Bone marrow (tissue), 2 donors: ENCODE results near the gene MAPKAPK5.
"Not testable (repeated sequence)": the region's sequence is repeated elsewhere in the genome, so short reads cannot be mapped to it uniquely, and the experiment has no call there.

ENCODE experiments used
- DNase-seq, 2 donors: peaks; one replicate each; lab custom pipeline; 2025; lab: John Stamatoyannopoulos, UW

MAPKAPK5 gene, protein sequence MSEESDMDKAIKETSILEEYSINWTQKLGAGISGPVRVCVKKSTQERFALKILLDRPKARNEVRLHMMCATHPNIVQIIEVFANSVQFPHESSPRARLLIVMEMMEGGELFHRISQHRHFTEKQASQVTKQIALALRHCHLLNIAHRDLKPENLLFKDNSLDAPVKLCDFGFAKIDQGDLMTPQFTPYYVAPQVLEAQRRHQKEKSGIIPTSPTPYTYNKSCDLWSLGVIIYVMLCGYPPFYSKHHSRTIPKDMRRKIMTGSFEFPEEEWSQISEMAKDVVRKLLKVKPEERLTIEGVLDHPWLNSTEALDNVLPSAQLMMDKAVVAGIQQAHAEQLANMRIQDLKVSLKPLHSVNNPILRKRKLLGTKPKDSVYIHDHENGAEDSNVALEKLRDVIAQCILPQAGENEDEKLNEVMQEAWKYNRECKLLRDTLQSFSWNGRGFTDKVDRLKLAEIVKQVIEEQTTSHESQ

DNA sequence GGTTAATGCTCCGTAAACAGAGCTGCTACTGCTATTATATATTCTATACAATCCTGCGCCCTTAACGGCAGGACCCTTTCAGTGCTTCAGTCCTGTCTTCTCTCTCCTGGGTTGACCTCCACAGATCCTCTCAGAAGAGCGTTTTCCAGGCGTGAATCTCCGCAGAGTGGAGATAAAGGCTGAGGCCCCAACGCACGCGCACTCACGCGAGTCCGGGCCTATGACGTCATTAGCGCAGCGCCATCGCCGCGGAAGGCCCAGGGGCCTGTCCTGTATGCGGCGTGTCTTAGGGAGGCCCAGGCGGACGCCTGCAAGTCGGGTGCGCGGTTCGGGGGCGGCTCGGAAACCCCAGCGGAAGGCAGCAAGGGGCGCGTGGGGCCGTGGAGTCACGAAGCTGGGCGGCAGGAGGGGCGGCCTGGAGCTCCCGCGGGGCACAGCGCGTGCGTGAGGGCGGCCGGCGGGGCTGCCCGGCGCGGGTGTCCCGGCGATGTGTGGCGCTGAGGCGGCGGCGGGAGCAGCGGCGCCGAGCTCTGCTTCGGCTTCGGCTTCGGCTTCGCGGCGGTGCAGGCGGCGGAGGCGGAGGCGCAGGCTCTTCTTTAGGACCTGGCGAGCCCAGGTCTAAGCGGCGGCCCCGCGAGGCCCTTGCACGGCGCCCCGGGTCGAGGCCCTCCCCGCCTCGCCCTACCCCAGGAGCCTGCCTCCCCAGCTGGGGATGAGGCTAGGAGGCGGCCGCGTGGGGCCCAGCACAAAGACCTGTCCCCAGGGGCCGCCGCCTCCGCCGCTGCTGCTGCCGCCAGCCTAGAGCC, at the start of gene MAPKAPK5:
MAPKAPK5 (plus strand) TSS at position 479 of the 806 bp plus-strand sequence. CDS start 506 bp downstream, outside the sequence.
- DNase-seq = peak; percentile 89 to 94

DNA sequence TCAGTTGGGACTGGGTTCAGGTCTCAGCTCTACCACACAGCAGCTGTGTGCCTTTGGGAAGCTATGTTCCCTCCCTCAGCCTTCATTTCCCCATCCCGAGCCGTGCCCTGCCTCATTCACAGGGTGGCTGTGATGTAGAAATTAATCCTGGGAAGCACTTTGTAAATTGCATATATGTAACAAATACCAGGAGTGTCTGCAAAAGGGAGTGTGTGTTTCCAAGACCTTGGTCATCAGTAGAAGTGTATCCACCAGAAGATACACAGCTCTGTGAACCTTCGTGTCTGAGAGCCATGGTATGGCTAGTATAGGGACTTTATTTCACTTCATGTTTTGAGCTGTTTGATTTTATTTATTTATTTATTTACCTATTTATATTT, 49.2 kb upstream of the MAPKAPK5 start:
- no peak for DNase-seq

DNA sequence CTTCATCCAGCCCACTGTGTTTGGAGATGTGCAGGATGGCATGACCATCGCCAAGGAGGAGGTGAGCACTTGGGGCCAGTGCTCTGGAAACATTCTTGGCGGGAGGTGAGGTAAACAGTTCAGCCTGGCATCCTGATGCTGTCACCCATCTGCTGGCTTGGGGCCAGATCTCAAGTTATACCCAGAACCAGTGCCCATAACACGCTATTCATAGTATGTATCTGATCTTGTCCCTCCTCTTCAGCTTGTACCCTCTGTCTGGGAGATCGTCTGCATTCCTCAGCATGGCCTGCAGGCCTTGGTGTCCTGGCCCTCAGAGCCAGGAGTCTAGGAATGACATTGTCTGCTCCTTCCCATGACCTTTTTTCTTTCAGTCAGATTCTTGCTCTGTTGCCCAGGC, 43.8 kb upstream of the MAPKAPK5 start:
- DNase-seq = no peak

DNA sequence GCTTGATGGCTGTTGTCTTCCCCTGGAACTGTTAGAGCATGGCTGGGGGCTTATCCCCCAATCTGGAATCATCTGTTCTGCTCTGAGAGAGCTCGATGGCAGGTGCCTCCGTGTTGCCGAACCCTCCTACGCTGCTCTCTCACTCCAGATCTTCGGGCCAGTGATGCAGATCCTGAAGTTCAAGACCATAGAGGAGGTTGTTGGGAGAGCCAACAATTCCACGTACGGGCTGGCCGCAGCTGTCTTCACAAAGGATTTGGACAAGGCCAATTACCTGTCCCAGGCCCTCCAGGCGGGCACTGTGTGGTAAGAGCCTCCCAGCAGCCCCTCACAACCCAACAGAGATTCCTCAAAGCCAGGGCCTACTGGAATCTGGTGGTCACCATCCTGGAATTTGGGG, 42.3 kb upstream of the MAPKAPK5 start:
- DNase-seq = no peak

DNA sequence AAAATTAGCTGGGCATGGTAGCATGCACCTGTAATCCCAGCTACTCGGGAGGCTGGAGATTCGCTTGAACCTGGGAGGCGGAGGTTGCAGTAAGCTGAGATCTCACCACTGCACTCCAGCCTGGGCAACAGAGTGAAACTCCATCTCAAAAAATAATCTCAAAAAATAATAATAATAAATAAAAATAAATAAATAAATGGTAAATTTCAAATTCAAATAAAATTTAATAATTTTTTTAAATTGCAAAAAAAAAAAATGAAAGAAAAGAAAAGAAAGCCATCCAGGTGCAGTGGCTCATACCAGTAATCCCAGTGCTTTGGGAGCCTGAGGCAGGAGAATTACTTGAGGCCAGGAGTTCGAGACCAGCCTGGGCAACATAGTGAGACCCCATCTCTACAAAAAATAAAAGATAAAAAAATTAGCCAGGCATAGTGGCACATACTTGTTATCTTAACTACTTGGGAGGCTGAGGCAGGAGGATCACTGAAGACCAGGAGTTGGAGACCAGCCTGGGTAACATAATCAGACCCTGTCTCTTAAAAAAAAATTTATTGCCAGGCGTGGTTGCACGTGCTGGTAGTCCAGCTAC, 38.9 kb upstream of the MAPKAPK5 start:
- no peak for DNase-seq

DNA sequence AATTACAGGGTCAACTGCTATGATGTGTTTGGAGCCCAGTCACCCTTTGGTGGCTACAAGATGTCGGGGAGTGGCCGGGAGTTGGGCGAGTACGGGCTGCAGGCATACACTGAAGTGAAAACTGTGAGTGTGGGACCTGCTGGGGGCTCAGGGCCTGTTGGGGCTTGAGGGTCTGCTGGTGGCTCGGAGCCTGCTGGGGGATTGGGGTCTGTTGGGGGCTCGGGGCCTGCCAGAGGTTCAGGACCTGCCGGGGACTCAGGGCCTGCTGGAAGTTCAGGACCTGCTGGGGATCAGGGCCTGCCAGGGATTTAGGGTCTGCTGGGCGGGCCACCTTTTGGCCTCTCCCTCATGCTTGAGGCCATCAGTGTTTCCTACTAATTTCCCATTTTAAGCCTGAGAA, 38.2 kb upstream of the MAPKAPK5 start:
- no peak for DNase-seq

DNA sequence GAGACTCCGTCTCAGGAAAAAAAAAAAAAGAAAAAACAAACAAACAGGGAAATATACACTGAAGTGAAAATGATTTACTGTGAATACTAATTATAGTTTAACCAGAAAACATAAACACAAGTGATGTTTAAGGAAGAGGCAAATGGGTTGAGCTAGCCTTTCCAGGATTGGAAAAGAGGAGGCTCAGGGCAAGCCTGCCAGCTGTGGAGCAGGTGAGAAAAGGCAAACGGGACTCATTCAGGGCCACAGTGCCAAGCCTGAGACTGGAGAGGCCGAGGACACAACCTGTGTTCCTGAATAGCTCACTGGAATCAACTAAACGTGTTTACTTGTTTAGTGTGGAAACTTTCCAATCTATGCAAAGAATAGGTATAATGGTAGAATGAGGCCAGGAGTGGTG, 35.7 kb upstream of the MAPKAPK5 start:
- DNase-seq = no peak

DNA sequence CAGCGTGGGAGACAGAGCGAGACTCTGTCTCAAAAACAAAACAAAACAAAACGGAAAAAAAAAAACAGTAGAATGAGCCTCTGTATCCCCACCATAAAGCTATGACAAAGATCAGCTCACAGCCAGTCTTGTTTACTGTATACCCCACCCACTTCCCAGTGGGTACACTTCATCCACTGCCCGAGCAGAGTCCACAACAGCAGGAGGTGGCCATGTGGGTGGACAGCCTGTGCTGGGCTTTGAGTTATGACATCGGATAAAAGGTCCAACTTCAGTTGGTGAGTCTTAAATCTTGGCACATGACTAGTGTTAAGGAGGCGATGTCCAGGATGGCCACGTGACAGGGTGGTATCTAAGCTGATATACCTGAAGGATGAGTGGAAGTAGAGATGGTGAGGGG, 34.8 kb upstream of the MAPKAPK5 start:
- DNase-seq = no peak

DNA sequence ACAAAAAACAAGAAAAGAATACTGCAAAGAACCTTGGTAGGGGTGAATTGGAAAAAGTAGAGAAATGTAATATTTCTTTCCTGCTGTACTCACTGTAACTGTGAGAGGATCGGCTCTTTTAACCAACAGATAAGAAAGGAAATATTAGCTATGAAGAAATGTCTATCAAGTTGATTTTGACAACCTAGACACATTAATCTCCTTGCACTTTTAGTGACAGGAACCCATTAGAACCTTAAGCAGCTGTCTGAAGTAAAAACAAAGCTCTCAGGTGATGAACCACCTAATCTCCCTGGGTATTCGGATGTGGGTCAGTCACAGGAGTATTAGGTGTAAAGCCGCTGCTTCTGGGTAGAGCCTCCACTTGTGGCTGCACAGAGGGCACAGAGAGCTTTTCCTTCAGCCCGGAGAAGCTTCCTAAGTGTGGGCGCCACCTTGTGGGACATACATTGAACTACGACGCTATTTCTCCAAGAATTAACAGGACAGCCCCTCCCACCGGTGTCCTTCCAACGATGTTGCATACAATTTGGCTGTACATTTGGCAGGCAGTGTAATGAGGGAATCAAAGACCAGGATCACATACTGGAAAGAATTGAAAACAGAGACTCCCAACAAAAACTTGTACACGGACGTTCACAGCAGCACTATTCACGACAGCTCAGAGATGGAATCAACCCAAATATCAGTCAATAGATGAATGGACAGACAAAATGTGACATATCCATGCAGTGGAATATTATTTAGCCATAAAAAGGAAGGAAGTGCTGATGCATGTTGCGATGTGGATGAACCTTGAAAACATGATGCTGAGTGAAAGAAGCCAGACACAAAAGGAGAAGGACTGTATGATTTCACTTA, 28.9 kb upstream of the MAPKAPK5 start:
- DNase-seq = peak; percentile 6 to 76

DNA sequence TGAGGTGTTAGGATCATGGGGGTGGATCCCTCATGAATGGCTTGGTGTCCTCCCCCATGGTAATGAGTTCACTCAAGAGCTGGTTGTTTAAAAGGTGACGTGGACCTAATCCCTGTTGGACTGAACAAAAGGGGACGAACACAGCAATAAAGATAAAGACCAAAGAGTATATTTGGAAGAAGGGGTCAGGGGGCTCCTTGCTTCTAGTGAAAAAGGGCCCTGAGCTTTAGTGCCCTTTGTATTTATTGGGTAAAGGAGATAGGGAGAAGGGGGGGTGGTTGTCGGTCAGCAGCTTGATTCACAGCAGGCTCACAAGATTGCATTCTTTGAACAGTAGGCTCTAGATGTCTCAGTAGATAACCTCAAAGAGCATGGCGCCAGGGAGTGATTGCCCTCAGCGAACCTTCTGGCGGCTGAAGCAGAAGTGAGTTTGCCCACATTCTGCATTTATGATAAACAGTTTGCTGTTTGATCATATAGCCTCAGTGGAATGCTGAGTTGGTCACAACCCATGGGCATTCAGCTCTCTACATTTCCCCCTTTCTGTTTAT, 25.9 kb upstream of the MAPKAPK5 start:
- no peak for DNase-seq

DNA sequence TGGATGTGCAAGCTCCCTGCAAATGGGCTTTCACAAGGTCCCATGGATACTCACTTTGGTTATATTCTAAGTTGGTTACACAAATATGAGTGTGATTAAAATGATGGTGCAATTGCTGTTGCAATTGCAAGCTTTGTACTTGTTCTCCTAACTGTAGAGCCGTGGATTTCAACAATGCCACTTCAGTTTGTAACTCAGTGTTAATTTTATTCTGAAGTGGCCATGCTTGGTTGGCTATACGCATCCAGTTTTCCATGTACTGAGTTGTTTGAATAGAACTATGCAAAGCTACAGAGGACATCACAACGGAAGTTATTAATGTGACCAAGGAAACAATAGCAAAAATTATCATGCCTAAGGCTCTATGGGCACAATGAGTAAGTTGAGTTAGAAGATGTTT, 25.1 kb upstream of the MAPKAPK5 start:
- DNase-seq = not testable (repeated sequence)

DNA sequence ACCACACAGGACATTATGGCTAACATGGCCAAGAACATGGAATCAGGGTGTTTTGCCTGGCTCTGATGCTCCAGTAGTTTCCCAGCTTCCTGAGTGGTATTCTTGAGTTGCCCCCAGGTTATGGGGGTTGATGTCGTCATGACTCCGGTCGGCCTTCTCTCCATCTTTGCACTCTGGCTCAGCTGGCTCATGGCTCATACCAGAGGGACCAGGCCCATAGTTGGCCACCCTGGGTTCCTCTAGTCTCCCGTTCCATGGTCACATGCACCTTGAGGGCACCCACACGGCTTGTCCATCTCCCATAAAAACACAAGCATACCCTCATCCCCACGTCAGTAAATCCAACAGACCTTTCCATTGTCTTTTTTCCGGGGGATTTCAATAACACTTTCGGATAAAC, 23.7 kb upstream of the MAPKAPK5 start:
- DNase-seq = no peak

DNA sequence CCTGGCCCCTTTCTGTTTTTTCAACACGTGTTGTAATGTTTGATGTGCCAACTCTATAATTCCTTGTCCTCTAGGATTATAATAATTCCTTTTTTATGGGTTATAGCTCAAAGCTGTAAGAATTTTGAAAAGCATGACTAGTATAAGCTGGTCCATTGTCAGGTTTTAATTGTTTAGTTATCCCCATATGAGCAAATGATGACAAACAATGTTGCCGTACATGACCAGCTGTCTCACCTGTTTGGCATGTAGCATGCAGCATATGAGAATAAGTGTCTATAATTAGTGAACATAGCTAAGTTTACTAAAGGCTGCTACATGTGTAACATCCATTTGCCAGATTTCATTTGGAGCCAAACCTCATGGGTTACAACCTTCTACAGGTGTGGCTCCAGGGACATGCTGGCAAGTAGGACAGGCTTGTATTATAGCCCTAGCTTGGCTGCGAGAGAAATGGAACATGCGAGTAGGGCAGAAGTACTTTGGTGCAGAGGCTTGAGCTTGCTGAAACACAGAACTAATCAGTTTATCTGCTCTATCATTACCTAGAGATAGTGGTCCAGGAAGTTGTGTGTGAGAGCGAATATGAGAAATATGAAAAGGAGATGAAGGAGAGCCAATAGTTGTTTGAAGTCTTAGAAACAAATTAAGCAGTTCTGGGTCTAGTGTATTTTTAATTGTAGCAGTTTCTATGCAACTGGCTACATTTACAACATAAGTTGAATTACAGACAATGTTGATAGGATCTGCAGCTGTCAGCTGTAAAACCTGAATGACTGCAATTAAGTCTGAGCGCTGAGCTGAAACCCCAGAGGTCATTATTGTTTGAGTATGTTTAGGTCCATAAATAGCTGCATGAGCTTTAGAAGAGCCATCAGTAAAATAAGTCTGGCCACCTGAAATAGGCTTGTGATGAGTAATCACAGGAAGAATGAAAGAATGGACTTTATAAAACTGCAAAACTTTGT, 22.6 kb upstream of the MAPKAPK5 start:
- no peak for DNase-seq

DNA sequence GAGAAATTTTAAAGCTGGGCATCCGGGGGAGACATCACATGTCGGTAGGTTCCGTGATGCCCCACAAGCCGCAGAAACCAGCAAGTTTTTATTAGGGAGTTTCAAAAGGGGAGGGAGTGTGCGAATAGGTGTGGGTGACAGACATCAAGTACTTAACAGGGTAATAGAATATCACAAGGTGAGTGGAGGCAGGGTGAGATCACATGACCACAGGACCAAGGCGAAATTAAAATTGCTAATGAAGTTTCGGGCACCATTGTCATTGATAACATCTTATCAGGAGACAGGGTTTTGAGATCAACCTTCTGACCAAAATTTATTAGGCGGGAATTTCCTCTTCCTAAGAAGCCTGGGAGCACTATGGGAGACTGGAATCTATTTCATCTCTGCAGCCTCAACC, 21.2 kb upstream of the MAPKAPK5 start:
- not testable (repeated sequence) for DNase-seq

DNA sequence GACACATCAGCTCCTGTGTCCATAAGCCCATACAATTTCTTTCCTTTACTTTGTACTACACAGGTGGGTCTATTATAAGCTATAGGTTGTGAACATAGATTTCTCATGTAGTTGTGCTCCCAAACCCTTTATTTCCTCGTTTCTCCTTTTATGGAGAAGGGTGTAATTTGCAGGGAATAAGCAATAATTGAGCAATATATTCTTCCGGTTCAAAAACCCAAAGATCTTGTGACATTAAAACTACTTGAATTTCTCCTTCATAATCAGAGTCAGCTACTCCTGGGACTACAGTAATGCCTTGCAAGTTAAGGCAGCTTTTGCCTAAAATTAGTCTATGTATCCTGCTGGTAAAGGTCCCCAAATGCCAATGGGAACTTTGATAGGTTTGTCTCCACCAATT, 19.1 kb upstream of the MAPKAPK5 start:
- DNase-seq = no peak

DNA sequence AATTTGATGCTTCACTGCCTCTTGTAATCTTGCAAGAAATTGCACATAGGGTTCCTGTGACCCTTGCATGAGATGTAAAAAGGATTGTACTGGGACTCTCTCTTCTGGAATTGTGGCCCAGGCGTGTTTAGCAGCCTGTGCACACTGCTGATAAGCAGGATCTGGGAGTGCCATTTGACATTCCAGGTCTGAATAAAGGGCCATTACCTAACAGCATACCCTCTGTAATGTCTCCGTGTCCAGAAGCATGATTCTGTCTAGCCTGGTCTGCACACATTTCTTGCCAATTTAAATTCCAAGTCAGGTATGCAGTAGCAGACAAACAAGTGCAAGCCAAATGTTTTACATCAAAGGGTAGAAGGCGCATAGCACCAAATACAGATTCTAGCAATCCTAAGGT, 18.1 kb upstream of the MAPKAPK5 start:
- DNase-seq = no peak

DNA sequence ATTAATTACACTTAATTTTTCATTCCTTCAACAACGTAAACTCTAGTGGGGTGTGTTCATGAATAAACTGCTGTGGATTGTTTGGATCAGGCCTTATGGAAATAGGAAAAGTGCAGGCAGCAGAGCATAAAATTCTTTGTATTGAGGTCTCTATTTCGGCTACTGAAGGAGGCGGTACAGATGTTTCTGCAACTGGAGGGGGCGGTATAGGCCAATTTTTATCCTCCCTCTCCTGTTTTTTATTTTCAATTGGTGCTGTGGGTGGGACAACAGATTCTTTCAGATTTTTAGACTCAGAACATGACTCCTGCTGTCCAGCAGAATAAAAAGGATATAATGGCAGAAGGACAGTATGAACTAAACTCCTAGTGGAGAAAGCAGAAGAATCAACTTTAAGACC, 17.7 kb upstream of the MAPKAPK5 start:
- peak in 1 of 2 donors; percentile 3 for DNase-seq

DNA sequence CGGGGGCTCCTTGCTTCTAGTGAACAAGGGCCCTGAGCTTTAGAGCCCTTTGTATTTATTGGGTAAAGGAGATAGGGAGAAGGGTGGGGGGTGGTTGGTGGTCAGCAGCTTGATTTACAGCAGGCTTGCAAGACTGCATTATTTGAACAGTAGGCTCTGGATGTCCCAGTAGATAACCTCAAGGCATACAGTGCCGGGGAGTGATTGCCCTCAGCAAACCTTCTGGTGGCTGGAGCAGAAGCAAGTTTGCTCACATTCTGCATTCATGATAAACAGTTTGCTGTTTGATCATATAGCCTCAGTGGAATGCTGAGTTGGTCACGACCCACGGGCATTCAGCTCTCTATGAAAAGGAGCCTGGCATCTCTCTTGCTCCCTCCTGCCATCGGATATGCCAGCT, 16.5 kb upstream of the MAPKAPK5 start:
- no peak for DNase-seq

DNA sequence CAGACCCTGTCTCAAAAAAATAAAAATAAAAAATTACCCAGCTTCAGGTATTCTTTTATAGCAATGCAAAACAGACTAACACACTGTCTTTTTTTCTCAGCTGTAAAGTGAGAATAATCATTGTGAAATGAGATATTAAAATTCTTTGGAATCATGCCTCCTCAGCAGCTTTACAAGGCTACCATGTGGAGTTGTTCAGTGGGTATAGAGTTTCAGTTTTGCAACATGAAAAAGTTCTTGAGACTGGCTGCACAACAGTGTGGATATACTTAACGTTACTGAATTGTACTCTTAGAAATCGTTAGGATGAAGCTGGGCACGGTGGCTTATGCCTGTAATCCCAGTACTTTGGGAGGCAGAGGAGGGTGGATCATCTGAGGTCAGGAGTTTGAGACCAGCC, 15.7 kb upstream of the MAPKAPK5 start:
- no peak for DNase-seq

DNA sequence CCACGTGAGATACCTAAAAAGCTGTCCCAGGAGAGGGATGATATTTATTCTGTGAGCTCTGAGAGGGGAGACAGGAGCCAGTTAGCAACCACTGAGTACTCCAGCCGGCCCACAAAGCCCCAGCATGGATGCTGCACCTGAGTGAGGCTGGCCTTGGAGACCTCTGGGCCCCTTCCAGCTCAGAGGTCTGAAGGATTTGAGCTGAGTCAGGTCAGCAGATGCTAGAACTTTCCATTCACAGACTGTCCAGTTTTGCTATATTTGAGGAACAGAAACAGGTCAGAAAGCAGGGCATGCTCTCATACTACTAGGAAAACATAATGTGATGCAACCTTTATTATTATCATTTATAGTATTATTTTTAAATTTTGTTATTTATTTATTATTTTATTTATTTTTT, 15.0 kb upstream of the MAPKAPK5 start:
- DNase-seq = no peak
